ENCODE data around the gene TRIM10. TPM values are rescaled to one million over a fixed set of nuclear protein-coding genes. Genes with fewer than 3 reads are reported as not detected.

TRIM10 gene
- polyA plus RNA-seq, 1 donor, result 6.6 TPM

DNA sequence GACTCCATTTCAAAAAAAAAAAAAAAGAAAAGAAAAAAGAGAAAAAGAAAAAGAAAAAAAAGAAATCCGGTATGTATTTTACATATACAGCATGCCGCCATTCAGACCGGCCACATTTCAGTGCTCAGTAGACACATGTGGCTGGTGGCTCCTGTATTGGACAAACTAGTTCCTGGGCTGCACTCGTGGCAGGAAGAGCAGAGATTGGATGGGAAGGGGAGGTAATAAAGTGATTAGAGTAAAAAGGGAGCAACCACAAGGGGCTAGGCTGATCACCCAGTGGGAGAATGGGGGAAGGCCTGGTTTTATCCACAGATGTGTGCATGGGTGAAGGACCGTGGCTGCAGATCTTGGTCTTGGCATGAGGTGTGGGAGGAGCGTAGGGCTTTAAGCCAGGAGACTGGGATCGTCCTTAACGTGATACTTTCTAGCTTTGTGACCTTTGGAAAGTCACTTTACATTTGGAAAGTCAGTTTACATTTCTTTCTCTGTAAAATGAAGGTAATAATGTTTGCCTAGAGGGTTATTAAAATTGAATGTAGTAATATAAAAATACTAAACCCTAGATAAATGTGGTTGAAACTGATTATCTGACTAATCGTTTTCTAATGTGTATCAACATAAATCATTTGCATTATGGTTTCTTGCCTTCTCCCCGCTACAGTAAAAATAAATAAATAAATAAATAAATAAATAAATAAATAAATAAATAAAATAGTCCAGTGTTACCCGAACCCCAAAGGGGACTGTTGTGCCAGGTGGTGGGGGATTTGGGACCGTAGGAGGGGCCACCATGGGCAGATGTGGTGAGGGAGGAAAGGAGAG, 1.5 kb upstream of the TRIM10 start:
- WGBS (ENCODE audit: insufficient coverage, low lambda C conversion rate), result 93% methylated on average over 5 of the region's 12 CpGs
- Histone ChIP-seq H3K27ac (ENCODE audit: low read length) (peak overlapping the region; percentile 97), H3K27me3 (ENCODE audit: control insufficient read depth, insufficient read depth, low read length) (no peaks in the 10 kb centered on the region), H3K36me3 (ENCODE audit: control insufficient read depth, insufficient read depth, low read length) (peaks cover 7% of the 10 kb centered on the region), H3K4me3 (ENCODE audit: low read length) (no peak overlapping the region), H3K4me1 (ENCODE audit: control insufficient read depth, insufficient read depth, low read length) (peaks cover 9% of the 10 kb centered on the region), H3K9me3 (ENCODE audit: control insufficient read depth, low read depth, low read length) (peaks cover 5% of the 10 kb centered on the region)
- peak in 1 of 2 donors; percentile 33 for DNase-seq

DNA sequence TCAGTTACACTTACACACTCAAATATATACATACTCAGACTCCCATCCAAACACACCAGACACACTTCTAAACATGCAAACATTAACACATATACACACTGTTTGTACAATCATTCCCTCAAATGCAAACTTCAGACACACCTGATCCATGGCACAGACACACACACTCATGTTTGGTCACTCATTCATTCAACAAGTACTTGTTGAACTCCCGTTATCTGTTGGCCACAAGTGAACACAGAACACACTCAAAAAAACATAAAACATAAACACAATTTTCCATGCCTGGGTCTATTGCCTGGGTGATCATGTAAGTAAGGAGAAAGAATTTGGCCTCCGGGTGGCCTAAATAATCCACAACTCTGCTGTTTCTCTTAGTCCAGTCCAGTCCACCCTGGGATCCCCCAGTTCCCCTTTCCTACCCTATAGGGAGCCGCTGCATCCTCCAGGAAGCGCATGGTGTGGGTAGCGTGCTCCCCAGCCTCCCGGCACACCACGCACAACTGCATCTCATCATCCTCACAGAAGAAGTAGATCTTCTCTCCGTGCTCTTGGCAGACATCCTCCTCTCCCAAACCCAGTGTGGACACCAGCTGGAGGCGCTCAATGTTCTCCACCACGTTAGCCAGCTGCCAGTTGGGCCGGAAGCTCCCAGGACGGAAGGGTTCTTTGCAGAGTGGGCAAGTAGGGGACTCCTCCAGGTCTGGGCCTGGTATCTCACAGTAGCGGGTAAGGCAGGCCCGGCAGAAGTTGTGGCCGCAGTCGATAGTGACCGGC, 815 bp downstream of the TRIM10 start:
- Histone ChIP-seq H3K27me3 (ENCODE audit: control insufficient read depth, insufficient read depth, low read length) (no peaks in the 10 kb centered on the region), H3K9me3 (ENCODE audit: control insufficient read depth, low read depth, low read length) (peaks cover 5% of the 10 kb centered on the region), H3K36me3 (ENCODE audit: control insufficient read depth, insufficient read depth, low read length) (no peaks in the 10 kb centered on the region), H3K27ac (ENCODE audit: low read length) (no peak overlapping the region), H3K4me1 (ENCODE audit: control insufficient read depth, insufficient read depth, low read length) (peaks cover 24% of the 10 kb centered on the region), H3K4me3 (ENCODE audit: low read length) (no peak overlapping the region)
- DNase-seq, result no peak
- no CpG with 5 or more reads among the region's 17 CpGs for WGBS (ENCODE audit: insufficient coverage, low lambda C conversion rate)

DNA sequence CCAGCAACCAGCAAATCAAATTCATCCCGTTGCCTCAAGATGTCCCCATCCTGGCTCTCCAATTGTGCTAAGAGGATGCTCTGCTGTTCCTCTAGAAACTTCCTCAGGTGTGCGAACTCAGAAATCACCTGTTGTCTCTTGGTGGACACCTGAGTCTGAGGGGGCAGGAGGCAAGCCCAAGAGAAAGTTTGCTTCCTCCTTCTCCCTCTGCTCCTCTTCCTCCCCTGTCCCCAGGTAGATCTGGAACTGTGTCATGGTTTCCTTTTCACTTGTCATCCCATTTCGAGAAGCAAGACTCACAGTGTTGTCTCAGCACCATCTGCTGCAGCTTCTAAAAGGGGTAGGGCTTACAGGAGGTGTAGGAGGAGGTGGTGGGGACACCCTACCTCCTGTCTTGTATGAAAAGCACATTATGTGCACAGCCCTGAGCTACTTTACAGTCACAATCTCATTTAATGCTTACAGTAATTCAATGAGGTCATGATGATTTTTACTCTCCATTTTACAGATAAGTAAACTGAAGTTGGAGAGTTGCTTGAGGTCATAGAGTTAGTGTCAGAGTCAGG, 2.5 kb downstream of the TRIM10 start:
- WGBS (ENCODE audit: insufficient coverage, low lambda C conversion rate), result no CpG with 5 or more reads among the region's 3 CpGs
- DNase-seq, result no peak
- Histone ChIP-seq H3K27ac (ENCODE audit: low read length) (no peak overlapping the region), H3K4me1 (ENCODE audit: control insufficient read depth, insufficient read depth, low read length) (peaks cover 34% of the 10 kb centered on the region), H3K36me3 (ENCODE audit: control insufficient read depth, insufficient read depth, low read length) (no peaks in the 10 kb centered on the region), H3K9me3 (ENCODE audit: control insufficient read depth, low read depth, low read length) (peaks cover 2% of the 10 kb centered on the region), H3K27me3 (ENCODE audit: control insufficient read depth, insufficient read depth, low read length) (no peaks in the 10 kb centered on the region), H3K4me3 (ENCODE audit: low read length) (no peak overlapping the region)

DNA sequence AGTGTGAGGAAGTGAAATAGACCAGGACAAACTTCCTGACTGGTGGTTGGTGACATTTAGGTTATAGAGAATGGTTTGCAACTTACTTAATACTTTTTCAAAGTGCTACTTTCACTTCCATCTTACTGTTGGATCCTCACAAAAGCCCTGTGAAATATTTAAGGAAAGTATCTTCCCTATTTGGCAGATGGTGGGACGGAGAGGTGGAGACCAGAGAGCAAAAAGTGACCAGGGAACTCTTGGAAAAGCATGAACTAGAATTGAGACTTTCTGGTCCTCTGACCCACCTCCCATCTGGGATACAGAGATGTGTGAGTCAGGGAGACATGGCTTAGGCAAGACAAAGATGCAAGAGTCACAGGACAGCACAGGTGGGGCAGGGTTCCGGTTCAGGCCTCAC, 3.0 kb downstream of the TRIM10 start:
- H3K27me3 ChIP-seq (ENCODE audit: control insufficient read depth, insufficient read depth, low read length), result no peaks in the 10 kb centered on the region
- DNase-seq, result no peak
- WGBS (ENCODE audit: insufficient coverage, low lambda C conversion rate), result 100% methylated on average over 1 of the region's 2 CpGs
- H3K27ac ChIP-seq (ENCODE audit: low read length), result no peak overlapping the region
- H3K4me3 ChIP-seq (ENCODE audit: low read length), result no peak overlapping the region
- peaks cover 39% of the 10 kb centered on the region for H3K4me1 ChIP-seq (ENCODE audit: control insufficient read depth, insufficient read depth, low read length)
- no peaks in the 10 kb centered on the region for H3K9me3 ChIP-seq (ENCODE audit: control insufficient read depth, low read depth, low read length)
- H3K36me3 ChIP-seq (ENCODE audit: control insufficient read depth, insufficient read depth, low read length), result no peaks in the 10 kb centered on the region

GRCh38 chr6:30157581-30157980, 3.4 kb downstream of the TRIM10 start:
- H3K27ac ChIP-seq (ENCODE audit: low read length), result no peak overlapping the region
- no peak overlapping the region for H3K4me3 ChIP-seq (ENCODE audit: low read length)
- DNase-seq, result no peak
- no peaks in the 10 kb centered on the region for H3K27me3 ChIP-seq (ENCODE audit: control insufficient read depth, insufficient read depth, low read length)
- no peaks in the 10 kb centered on the region for H3K9me3 ChIP-seq (ENCODE audit: control insufficient read depth, low read depth, low read length)
- no peaks in the 10 kb centered on the region for H3K36me3 ChIP-seq (ENCODE audit: control insufficient read depth, insufficient read depth, low read length)
- peaks cover 42% of the 10 kb centered on the region for H3K4me1 ChIP-seq (ENCODE audit: control insufficient read depth, insufficient read depth, low read length)

DNA sequence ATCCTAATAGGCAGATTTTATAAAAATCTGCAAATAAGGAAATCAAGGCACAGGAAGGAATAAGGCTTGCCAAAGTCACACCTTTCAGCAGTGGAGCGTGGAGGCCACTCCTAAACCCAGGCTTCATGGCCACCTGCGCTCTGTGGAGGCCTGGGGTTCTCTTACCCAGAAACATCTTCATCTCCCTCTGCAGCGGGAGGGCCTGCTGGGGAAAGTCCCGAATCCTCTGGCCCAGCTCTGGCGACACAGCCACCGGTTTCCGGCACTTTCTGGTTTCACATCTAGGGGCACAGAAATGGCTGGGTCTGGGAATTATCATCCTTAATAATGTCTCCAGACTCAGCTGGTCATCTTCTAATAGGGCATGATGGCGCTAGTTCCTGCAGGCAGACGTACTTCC, 4.2 kb downstream of the TRIM10 start:
- H3K4me1 ChIP-seq (ENCODE audit: control insufficient read depth, insufficient read depth, low read length), result peaks cover 47% of the 10 kb centered on the region
- DNase-seq, result no peak
- H3K4me3 ChIP-seq (ENCODE audit: low read length), result no peak overlapping the region
- H3K27me3 ChIP-seq (ENCODE audit: control insufficient read depth, insufficient read depth, low read length), result no peaks in the 10 kb centered on the region
- no peaks in the 10 kb centered on the region for H3K36me3 ChIP-seq (ENCODE audit: control insufficient read depth, insufficient read depth, low read length)
- H3K27ac ChIP-seq (ENCODE audit: low read length), result peak overlapping the region; percentile 98
- H3K9me3 ChIP-seq (ENCODE audit: control insufficient read depth, low read depth, low read length), result no peaks in the 10 kb centered on the region
- 72% methylated on average over 5 of the region's 9 CpGs for WGBS (ENCODE audit: insufficient coverage, low lambda C conversion rate)

DNA sequence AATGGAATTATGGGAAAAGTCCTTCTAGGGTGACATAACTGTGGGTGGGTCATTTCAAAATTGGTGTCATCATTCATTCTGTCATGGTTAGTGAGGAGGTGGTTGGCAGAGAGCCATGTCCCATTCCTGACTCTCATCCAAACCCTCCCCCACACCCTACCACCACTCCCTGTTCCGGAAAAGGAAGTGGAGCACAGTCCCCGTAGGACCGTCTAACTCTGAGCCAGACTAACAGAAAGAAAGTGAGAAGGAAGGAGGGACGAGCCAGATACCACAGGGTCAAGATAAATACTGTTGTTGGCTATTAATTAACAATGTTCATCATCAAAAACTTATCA, 4.8 kb downstream of the TRIM10 start:
- peak; percentile 88 to 95 for DNase-seq
- peaks cover 52% of the 10 kb centered on the region for H3K4me1 ChIP-seq (ENCODE audit: control insufficient read depth, insufficient read depth, low read length)
- H3K4me3 ChIP-seq (ENCODE audit: low read length), result no peak overlapping the region
- no peaks in the 10 kb centered on the region for H3K36me3 ChIP-seq (ENCODE audit: control insufficient read depth, insufficient read depth, low read length)
- WGBS (ENCODE audit: insufficient coverage, low lambda C conversion rate), result no CpG with 5 or more reads among the region's 4 CpGs
- H3K27me3 ChIP-seq (ENCODE audit: control insufficient read depth, insufficient read depth, low read length), result no peaks in the 10 kb centered on the region
- H3K9me3 ChIP-seq (ENCODE audit: control insufficient read depth, low read depth, low read length), result no peaks in the 10 kb centered on the region
- peak overlapping the region; percentile 98 for H3K27ac ChIP-seq (ENCODE audit: low read length)

DNA sequence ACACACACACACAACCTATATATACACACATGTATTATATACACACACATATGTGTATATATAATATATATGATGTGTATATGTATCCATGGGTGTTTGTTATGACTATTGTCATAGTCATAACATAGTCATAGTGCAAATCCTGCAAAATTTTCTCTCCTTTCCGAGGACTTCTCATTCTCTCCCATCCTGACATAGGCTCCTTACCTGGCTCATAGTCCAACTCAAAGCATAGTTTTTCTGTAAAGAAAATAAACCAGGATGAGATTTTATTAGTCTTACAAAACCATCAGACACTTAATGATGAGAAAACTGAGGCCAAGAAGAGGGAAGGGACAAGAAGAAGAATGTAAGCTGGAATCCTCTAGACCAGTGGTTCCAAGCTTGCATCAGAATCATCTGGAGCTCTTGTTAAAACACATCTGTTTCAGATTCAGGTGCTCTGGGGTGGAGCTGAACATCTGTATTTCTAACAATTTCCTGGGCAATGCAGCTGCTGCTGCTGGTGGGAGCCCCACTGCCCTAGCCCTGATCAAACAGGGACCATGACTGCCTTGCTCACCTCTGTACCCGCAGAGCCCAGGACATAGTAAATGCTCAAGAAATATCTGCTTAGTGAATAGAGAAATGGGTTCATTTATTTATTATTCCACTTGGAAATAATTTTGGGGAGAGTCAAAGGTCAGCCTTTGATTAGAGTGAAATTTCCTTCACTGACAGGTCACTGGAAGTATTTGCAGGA, 5.3 kb downstream of the TRIM10 start:
- H3K4me1 ChIP-seq (ENCODE audit: control insufficient read depth, insufficient read depth, low read length), result peaks cover 58% of the 10 kb centered on the region
- peak overlapping the region; percentile 98 for H3K27ac ChIP-seq (ENCODE audit: low read length)
- WGBS (ENCODE audit: insufficient coverage, low lambda C conversion rate), result no CpG with 5 or more reads among the region's 2 CpGs
- DNase-seq, result no peak
- no peaks in the 10 kb centered on the region for H3K27me3 ChIP-seq (ENCODE audit: control insufficient read depth, insufficient read depth, low read length)
- H3K36me3 ChIP-seq (ENCODE audit: control insufficient read depth, insufficient read depth, low read length), result no peaks in the 10 kb centered on the region
- H3K9me3 ChIP-seq (ENCODE audit: control insufficient read depth, low read depth, low read length), result no peaks in the 10 kb centered on the region
- H3K4me3 ChIP-seq (ENCODE audit: low read length), result no peak overlapping the region

GRCh38 chr6:30154709-30155519, 6.1 kb downstream of the TRIM10 start:
- WGBS (ENCODE audit: insufficient coverage, low lambda C conversion rate), result no CpG with 5 or more reads among the region's 12 CpGs
- Histone ChIP-seq H3K36me3 (ENCODE audit: control insufficient read depth, insufficient read depth, low read length) (no peaks in the 10 kb centered on the region), H3K4me1 (ENCODE audit: control insufficient read depth, insufficient read depth, low read length) (peaks cover 59% of the 10 kb centered on the region), H3K27me3 (ENCODE audit: control insufficient read depth, insufficient read depth, low read length) (no peaks in the 10 kb centered on the region), H3K9me3 (ENCODE audit: control insufficient read depth, low read depth, low read length) (no peaks in the 10 kb centered on the region), H3K4me3 (ENCODE audit: low read length) (no peak overlapping the region), H3K27ac (ENCODE audit: low read length) (peak overlapping the region; percentile 98)
- DNase-seq, result peak; percentile 84 to 94

Data from large intestine (tissue), 3 donors.